Testis (tissue), 3 donors: ENCODE data around the gene GRPR. TPM values are rescaled to one million over a fixed set of nuclear protein-coding genes. Genes with fewer than 3 reads are reported as not detected.
"Not testable (repeated sequence)": the region's sequence is repeated elsewhere in the genome, so short reads cannot be mapped to it uniquely, and the experiment has no call there.

ENCODE experiments used
- DNase-seq: peaks from one replicate; pipeline ENCODE4 v3.0.0-alpha.2; 2019
- H3K27ac ChIP-seq, 2 donors: fragments of 200-600 bp; sonication (generic); one replicate each; pipeline ENCODE4 v1.5.1; 2019
- H3K27me3 ChIP-seq: fragments of 200-600 bp; sonication (generic); one replicate; pipeline ENCODE4 v1.5.1; 2019
- H3K36me3 ChIP-seq: fragments of 200-600 bp; sonication (generic); one replicate; pipeline ENCODE4 v1.5.1; 2017; ENCODE audit warnings: low read depth; ENCODE audit errors: missing control alignments
- H3K4me1 ChIP-seq: fragments of 200-600 bp; sonication (generic); one replicate; pipeline ENCODE4 v1.5.1; 2019
- H3K4me3 ChIP-seq, 2 donors: fragments of 200-600 bp; sonication (generic); one replicate each; pipeline ENCODE4 v1.5.1; 2017 to 2019
- H3K9me3 ChIP-seq: fragments of 200-600 bp; sonication (generic); one replicate; pipeline ENCODE4 v1.5.1; 2017
- CTCF ChIP-seq, 3 experiments: fragments of 450-650 bp in 2 of 3; fragments of 200-600 bp in 1 of 3; sonication (generic) in 1 of 3; IDR thresholded peaks; one replicate each; pipeline ENCODE4 v1.5.1; 2016 to 2019; ENCODE audit warnings: antibody characterized with exemption in 3 of 3, mild to moderate bottlenecking in 2 of 3, moderate library complexity in 1 of 3
- POLR2A ChIP-seq: fragments of 450-650 bp; IDR thresholded peaks from one replicate; pipeline ENCODE4 v1.6.1; 2017; ENCODE audit warnings: antibody characterized with exemption, mild to moderate bottlenecking, moderate library complexity
- WGBS, 2 donors: methylation state at CpG; one replicate each; pipeline ENCODE4 v1.1.5; 2018; 5-methylcytosine and 5-hydroxymethylcytosine counted together
- intact Hi-C: fragments of 100-400 bp; cut with DNase I; formaldehyde crosslinking; loops from one replicate; pipeline ENCODE4 v1.15.1; 2023; ENCODE audit warnings: low total_unique reads
- polyA plus RNA-seq: library from polyadenylated mRNA; stranded (reverse); fragments of 350-450 nt; fragmentation: Illumina TruSeq; extraction: RNeasy Lipid Tissue Mini Kit (QIAGEN cat#74804); gene quantifications from one replicate; pipeline ENCODE4 v1.2.3, GENCODE V29; 2014; ENCODE audit warnings: low read depth, low replicate concordance; ENCODE audit not compliant: insufficient read depth
- total RNA-seq, 2 donors: library from RNA; depleted of rRNA; stranded (reverse); fragments of >200 nt; gene quantifications; one replicate each; pipeline ENCODE4 v1.2.3, GENCODE V29; 2016

GRPR gene
- total and polyA plus RNA-seq, 3 donors from 2014 or later = 0.12 to 0.21 TPM; not detected in 1

GRCh38 chrX:16155581-16156096 lies 32.3 kb downstream of the GRPR start:
- H3K27me3 ChIP-seq = no peaks in the 10 kb centered on the region
- H3K4me3 ChIP-seq = no peak overlapping the region
- H3K27ac ChIP-seq = no peak overlapping the region
- H3K9me3 ChIP-seq = no peaks in the 10 kb centered on the region
- 74 to 75% methylated on average over 5 of the region's 5 CpGs for WGBS, 2 donors
- H3K36me3 ChIP-seq = no peaks in the 10 kb centered on the region
- intact Hi-C loops = no loop called here
- DNase-seq = no peak
- TF ChIP-seq CTCF (IDR thresholded peaks at IDR 0.05) (no peak), POLR2A (no peak)
- no peaks in the 10 kb centered on the region for H3K4me1 ChIP-seq

- intact Hi-C loops = no loop called here
- DNase-seq = no peak
- TF ChIP-seq POLR2A = no peak
- TF ChIP-seq CTCF (IDR thresholded peaks at IDR 0.05) = no peak
Observed at GRCh38 chrX:16156692-16157331, 33.4 kb downstream of the GRPR start.

GRCh38 chrX:16160729-16161128 lies 37.4 kb downstream of the GRPR start:
- TF ChIP-seq POLR2A (no peak), CTCF (IDR thresholded peaks at IDR 0.05) (no peak)
- intact Hi-C loops = no loop called here
- Histone ChIP-seq H3K4me3 (no peak overlapping the region), H3K36me3 (no peaks in the 10 kb centered on the region), H3K4me1 (no peaks in the 10 kb centered on the region), H3K9me3 (no peaks in the 10 kb centered on the region), H3K27ac (no peak overlapping the region), H3K27me3 (no peaks in the 10 kb centered on the region)
- 70 to 71% methylated on average over 3 of the region's 3 CpGs for WGBS, 2 donors
- DNase-seq = no peak

More at GRCh38 chrX:16156692-16157331, 33.4 kb downstream of the GRPR start:
- 86 to 87% methylated on average over 5 of the region's 5 CpGs for WGBS, 2 donors
- Histone ChIP-seq H3K9me3 (no peaks in the 10 kb centered on the region), H3K27ac (no peak overlapping the region), H3K36me3 (no peaks in the 10 kb centered on the region), H3K27me3 (no peaks in the 10 kb centered on the region), H3K4me3 (no peak overlapping the region), H3K4me1 (no peaks in the 10 kb centered on the region)

GRCh38 chrX:16161173-16161572 lies 37.8 kb downstream of the GRPR start:
- H3K36me3 ChIP-seq, H3K27me3 ChIP-seq, H3K4me1 ChIP-seq, H3K4me3 ChIP-seq, DNase-seq, intact Hi-C loops, H3K27ac ChIP-seq, H3K9me3 ChIP-seq: not testable (repeated sequence)
- WGBS, 2 donors = 92% methylated on average over 2 of the region's 2 CpGs; no CpG with 5 or more reads in 1 of the 2 donors

GRCh38 chrX:16162391-16162790 lies 39.0 kb downstream of the GRPR start:
- no peaks in the 10 kb centered on the region for H3K27me3 ChIP-seq
- WGBS, 2 donors = 83 to 85% methylated on average over 2 to 4 of the region's 5 CpGs
- no peak overlapping the region for H3K27ac ChIP-seq
- H3K36me3 ChIP-seq = no peaks in the 10 kb centered on the region
- no peak for DNase-seq
- no peak overlapping the region for H3K4me3 ChIP-seq
- intact Hi-C loops = no loop called here
- TF ChIP-seq CTCF (IDR thresholded peaks at IDR 0.05) (no peak), POLR2A (no peak)
- no peaks in the 10 kb centered on the region for H3K9me3 ChIP-seq
- no peaks in the 10 kb centered on the region for H3K4me1 ChIP-seq
